ENCODE data around the gene TJP3. TPM values are rescaled to one million over a fixed set of nuclear protein-coding genes. Genes with fewer than 3 reads are reported as not detected.

TJP3 gene, protein sequence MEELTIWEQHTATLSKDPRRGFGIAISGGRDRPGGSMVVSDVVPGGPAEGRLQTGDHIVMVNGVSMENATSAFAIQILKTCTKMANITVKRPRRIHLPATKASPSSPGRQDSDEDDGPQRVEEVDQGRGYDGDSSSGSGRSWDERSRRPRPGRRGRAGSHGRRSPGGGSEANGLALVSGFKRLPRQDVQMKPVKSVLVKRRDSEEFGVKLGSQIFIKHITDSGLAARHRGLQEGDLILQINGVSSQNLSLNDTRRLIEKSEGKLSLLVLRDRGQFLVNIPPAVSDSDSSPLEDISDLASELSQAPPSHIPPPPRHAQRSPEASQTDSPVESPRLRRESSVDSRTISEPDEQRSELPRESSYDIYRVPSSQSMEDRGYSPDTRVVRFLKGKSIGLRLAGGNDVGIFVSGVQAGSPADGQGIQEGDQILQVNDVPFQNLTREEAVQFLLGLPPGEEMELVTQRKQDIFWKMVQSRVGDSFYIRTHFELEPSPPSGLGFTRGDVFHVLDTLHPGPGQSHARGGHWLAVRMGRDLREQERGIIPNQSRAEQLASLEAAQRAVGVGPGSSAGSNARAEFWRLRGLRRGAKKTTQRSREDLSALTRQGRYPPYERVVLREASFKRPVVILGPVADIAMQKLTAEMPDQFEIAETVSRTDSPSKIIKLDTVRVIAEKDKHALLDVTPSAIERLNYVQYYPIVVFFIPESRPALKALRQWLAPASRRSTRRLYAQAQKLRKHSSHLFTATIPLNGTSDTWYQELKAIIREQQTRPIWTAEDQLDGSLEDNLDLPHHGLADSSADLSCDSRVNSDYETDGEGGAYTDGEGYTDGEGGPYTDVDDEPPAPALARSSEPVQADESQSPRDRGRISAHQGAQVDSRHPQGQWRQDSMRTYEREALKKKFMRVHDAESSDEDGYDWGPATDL
- 0.15 TPM in 1 of 2 replicates, not detected in the other for polyA plus RNA-seq
- 0.24 and 0.35 TPM in 2 replicates for polyA minus RNA-seq

DNA sequence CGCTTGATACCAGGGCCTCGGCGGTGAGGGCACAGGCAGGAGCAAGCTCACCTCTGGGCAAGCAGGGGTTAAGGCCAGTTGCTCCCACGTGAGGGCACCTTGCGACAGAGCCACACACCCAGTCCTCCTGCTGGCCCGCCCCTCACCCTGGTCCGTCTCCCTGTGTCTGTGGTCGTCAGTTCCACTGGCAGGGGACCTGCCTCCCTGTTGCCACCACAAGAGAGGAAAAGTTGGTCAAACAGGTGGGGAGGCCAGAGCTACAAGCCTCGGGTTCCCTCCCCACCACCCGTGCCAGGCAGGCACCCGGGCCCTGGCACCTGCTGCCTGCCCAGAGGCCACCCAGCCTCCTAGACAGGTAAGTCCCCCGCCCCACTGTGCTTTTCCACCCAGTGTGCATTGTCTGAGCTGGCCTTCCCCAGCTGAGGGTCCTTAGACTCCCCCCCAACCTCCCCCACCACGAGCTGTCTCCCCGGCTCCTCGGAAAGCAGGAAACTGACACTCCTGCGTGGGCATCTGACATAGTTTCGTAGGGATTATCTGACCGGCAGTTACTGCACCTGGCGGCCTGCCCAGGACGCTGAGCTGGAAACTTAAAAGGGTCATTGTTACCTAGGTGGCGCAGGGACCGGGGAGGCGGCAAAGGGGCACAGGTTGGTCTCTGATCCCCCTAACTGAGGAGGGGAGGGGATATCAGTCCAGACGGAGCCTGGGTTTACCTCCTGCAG is at the start of gene TJP3:
TSS of gene TJP3 (plus strand) at position 178 of the 725 bp plus-strand sequence. CDS start 20,049 bp downstream, outside the sequence.
- H2AFZ ChIP-seq (ENCODE audit: low read depth, low read length) = no peak within 1 kb of the TSS
- no peaks in the 10 kb centered on the region for H3K36me3 ChIP-seq (ENCODE audit: insufficient read depth, low read length)
- no peaks in the 10 kb centered on the region for H3K9me2 ChIP-seq (ENCODE audit: insufficient read depth, low read length)
- no peaks in the 10 kb centered on the region for H3K27me3 ChIP-seq (ENCODE audit: insufficient read depth, low read depth, low read length)
- H3F3A ChIP-seq (ENCODE audit: insufficient read depth, low read length, poor library complexity, severe bottlenecking) = no peaks in the 10 kb centered on the region
- TF ChIP-seq POLR2AphosphoS5 (IDR thresholded peaks at IDR 0.05) = no peak
- TF ChIP-seq, protein P1, sequence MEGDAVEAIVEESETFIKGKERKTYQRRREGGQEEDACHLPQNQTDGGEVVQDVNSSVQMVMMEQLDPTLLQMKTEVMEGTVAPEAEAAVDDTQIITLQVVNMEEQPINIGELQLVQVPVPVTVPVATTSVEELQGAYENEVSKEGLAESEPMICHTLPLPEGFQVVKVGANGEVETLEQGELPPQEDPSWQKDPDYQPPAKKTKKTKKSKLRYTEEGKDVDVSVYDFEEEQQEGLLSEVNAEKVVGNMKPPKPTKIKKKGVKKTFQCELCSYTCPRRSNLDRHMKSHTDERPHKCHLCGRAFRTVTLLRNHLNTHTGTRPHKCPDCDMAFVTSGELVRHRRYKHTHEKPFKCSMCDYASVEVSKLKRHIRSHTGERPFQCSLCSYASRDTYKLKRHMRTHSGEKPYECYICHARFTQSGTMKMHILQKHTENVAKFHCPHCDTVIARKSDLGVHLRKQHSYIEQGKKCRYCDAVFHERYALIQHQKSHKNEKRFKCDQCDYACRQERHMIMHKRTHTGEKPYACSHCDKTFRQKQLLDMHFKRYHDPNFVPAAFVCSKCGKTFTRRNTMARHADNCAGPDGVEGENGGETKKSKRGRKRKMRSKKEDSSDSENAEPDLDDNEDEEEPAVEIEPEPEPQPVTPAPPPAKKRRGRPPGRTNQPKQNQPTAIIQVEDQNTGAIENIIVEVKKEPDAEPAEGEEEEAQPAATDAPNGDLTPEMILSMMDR (IDR thresholded peaks at IDR 0.05; ENCODE audit: poor library complexity, severe bottlenecking) = no peak
- no peak for TF ChIP-seq MXI1 (conservative IDR thresholded peaks at IDR 0.05; ENCODE audit: poor library complexity, severe bottlenecking)
- no peak for TF ChIP-seq TAF1 (IDR thresholded peaks at IDR 0.05; ENCODE audit: low read depth)
- no peak for TF ChIP-seq RAD21 (conservative IDR thresholded peaks at IDR 0.05)
- no peak for TF ChIP-seq EZH2 (IDR thresholded peaks at IDR 0.05; ENCODE audit: borderline replicate concordance, insufficient read depth, low read length, poor library complexity, severe bottlenecking)
- no peak within 1 kb of the TSS for H3K9ac ChIP-seq (ENCODE audit: low read length)
- no peak within 1 kb of the TSS for H3K27ac ChIP-seq (ENCODE audit: low read length)
- H3K79me2 ChIP-seq (replicated peaks; ENCODE audit: insufficient read depth, low read length) = no peaks in the 10 kb centered on the region
- no peak within 1 kb of the TSS for H3K4me2 ChIP-seq (ENCODE audit: low read length)
- H4K20me1 ChIP-seq (ENCODE audit: insufficient read depth) = no peaks in the 10 kb centered on the region
- H3K4me3 ChIP-seq (ENCODE audit: low read length) = no peak within 1 kb of the TSS
- no peaks in the 10 kb centered on the region for H3K9me3 ChIP-seq (ENCODE audit: low read length)

DNA sequence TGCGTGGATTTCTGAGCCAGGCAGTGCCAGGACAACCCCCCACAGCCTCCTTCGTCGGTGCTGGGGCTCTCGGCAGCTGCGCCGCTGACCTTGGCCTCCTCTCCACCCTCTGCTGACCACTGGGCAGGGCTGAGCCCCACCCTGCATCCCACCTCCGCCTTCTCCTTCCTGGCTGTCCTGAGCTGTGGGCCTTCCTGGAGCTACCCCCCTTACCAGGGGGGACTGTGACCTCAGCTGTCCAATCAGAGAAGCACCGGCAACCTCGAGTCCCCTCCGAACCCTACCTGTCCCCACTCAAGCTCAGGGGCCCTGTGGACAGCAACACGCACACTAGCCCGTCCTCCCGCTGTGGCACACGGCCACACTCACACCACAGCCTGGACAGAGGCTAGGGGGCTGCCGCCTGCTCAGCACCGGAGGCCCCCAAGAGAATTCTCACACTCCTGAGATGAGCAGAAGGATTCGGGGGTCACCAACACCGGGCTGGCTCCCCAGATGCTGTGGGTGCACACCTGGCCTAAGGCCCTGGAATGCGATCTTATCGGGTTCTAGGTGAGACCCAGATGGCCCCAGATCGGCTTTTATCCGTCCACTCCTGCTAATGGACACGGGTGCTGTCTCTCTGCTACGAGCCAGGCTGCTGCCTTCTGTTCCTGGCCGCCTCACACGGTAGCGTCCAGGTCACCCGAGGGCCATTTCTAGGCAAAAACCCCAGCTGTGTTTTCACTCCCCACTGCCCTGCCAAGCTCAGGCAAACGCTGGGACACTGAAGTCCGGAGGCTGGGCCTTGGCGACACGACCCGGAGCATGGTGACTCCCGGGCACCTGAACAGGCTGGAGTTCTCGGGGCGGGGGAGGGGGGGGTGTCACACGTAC is 49.1 kb upstream of the TJP3 start:
- TF ChIP-seq POLR2AphosphoS5 (IDR thresholded peaks at IDR 0.05) = no peak
- no peak for TF ChIP-seq TAF1 (IDR thresholded peaks at IDR 0.05; ENCODE audit: low read depth)
- no peak for TF ChIP-seq EP300 (conservative IDR thresholded peaks at IDR 0.05; ENCODE audit: poor library complexity, severe bottlenecking)
- TF ChIP-seq, protein P2, sequence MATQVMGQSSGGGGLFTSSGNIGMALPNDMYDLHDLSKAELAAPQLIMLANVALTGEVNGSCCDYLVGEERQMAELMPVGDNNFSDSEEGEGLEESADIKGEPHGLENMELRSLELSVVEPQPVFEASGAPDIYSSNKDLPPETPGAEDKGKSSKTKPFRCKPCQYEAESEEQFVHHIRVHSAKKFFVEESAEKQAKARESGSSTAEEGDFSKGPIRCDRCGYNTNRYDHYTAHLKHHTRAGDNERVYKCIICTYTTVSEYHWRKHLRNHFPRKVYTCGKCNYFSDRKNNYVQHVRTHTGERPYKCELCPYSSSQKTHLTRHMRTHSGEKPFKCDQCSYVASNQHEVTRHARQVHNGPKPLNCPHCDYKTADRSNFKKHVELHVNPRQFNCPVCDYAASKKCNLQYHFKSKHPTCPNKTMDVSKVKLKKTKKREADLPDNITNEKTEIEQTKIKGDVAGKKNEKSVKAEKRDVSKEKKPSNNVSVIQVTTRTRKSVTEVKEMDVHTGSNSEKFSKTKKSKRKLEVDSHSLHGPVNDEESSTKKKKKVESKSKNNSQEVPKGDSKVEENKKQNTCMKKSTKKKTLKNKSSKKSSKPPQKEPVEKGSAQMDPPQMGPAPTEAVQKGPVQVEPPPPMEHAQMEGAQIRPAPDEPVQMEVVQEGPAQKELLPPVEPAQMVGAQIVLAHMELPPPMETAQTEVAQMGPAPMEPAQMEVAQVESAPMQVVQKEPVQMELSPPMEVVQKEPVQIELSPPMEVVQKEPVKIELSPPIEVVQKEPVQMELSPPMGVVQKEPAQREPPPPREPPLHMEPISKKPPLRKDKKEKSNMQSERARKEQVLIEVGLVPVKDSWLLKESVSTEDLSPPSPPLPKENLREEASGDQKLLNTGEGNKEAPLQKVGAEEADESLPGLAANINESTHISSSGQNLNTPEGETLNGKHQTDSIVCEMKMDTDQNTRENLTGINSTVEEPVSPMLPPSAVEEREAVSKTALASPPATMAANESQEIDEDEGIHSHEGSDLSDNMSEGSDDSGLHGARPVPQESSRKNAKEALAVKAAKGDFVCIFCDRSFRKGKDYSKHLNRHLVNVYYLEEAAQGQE (IDR thresholded peaks at IDR 0.05; ENCODE audit: borderline replicate concordance) = no peak
- no peak for TF ChIP-seq RAD21 (conservative IDR thresholded peaks at IDR 0.05)
- no peak for TF ChIP-seq SMC3 (conservative IDR thresholded peaks at IDR 0.05; ENCODE audit: poor library complexity)
- TF ChIP-seq, protein P1 (IDR thresholded peaks at IDR 0.05; ENCODE audit: poor library complexity, severe bottlenecking) = no peak
- no peak for TF ChIP-seq EZH2 (IDR thresholded peaks at IDR 0.05; ENCODE audit: borderline replicate concordance, insufficient read depth, low read length, poor library complexity, severe bottlenecking)
- no peak for TF ChIP-seq MXI1 (conservative IDR thresholded peaks at IDR 0.05; ENCODE audit: poor library complexity, severe bottlenecking)
- H3K4me3 ChIP-seq (ENCODE audit: low read length) = no peak overlapping the region
- no peaks in the 10 kb centered on the region for H3K9me3 ChIP-seq (ENCODE audit: low read length)
- H3K4me2 ChIP-seq (ENCODE audit: low read length) = no peak overlapping the region
- no peaks in the 10 kb centered on the region for H4K20me1 ChIP-seq (ENCODE audit: insufficient read depth)
- H3K27me3 ChIP-seq (ENCODE audit: insufficient read depth, low read depth, low read length) = no peaks in the 10 kb centered on the region
- H3K9ac ChIP-seq (ENCODE audit: low read length) = no peak overlapping the region
- H3K9me2 ChIP-seq (ENCODE audit: insufficient read depth, low read length) = no peaks in the 10 kb centered on the region
- no peak overlapping the region for H3K27ac ChIP-seq (ENCODE audit: low read length)
- H3K79me2 ChIP-seq (replicated peaks; ENCODE audit: insufficient read depth, low read length) = no peaks in the 10 kb centered on the region
- H2AFZ ChIP-seq (ENCODE audit: low read depth, low read length) = no peak overlapping the region
- H3F3A ChIP-seq (ENCODE audit: insufficient read depth, low read length, poor library complexity, severe bottlenecking) = no peaks in the 10 kb centered on the region
- H3K36me3 ChIP-seq (ENCODE audit: insufficient read depth, low read length) = peaks cover 12% of the 10 kb centered on the region

Data from neural cell (in vitro differentiated cells).